MM.1S (cell line): ENCODE measurements around the gene GGTA1.

Experiments used
- EZH2 ChIP-seq: fragments of 300-600 bp; sonication (generic); optimal IDR thresholded peaks from 2 replicates; pipeline ENCODE3; 2017; ENCODE audit warnings: low read depth, mild to moderate bottlenecking, antibody characterized with exemption, low read length, mixed read lengths
- EZH2phosphoT487 ChIP-seq: fragments of 300-600 bp; sonication (generic); IDR thresholded peaks from 2 replicates; pipeline ENCODE4 v1.6.1; 2018; ENCODE audit warnings: antibody characterized with exemption, low read length
- TF ChIP-seq, protein P1 (sequence below): fragments of 300-600 bp; sonication (generic); IDR thresholded peaks from 2 replicates; pipeline ENCODE4 v1.5.1; 2016; ENCODE audit warnings: antibody characterized with exemption, low read length, mixed read lengths

DNA sequence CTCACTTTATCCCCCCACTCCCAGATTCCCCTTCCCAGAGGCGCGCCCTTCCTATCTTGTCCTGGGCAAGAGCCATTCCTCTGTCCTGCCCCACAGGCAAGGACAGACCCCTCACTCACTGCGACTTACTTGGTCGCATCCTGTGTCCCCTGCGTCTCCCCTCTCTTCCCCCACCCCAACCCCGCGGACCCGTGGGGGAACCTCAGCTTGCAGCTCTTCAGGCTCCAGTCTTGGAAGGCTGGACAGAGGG is 542 bp downstream of the GGTA1 start:
- TF ChIP-seq EZH2phosphoT487 (no peak), EZH2 (no peak)
- TF ChIP-seq, protein P1, sequence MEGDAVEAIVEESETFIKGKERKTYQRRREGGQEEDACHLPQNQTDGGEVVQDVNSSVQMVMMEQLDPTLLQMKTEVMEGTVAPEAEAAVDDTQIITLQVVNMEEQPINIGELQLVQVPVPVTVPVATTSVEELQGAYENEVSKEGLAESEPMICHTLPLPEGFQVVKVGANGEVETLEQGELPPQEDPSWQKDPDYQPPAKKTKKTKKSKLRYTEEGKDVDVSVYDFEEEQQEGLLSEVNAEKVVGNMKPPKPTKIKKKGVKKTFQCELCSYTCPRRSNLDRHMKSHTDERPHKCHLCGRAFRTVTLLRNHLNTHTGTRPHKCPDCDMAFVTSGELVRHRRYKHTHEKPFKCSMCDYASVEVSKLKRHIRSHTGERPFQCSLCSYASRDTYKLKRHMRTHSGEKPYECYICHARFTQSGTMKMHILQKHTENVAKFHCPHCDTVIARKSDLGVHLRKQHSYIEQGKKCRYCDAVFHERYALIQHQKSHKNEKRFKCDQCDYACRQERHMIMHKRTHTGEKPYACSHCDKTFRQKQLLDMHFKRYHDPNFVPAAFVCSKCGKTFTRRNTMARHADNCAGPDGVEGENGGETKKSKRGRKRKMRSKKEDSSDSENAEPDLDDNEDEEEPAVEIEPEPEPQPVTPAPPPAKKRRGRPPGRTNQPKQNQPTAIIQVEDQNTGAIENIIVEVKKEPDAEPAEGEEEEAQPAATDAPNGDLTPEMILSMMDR: no peak
